CD4-positive, alpha-beta T cell treated with Interleukin-12 subunit alpha and Interleukin-12 subunit beta, for 1 hour (primary cell): ENCODE data around the gene PPP1R8.

Source experiments
- DNase-seq: peaks from one replicate; pipeline ENCODE4 v3.0.0-alpha.2; 2020

The PPP1R8 gene

GRCh38 chr1:27872802-27873551 lies 42.4 kb downstream of the PPP1R8 start:
- DNase-seq, result peak; percentile 33

GRCh38 chr1:27873671-27874384 lies 43.2 kb downstream of the PPP1R8 start:
- no peak for DNase-seq

- no peak for DNase-seq
Observed at GRCh38 chr1:27876341-27877114, 45.9 kb downstream of the PPP1R8 start.

- no peak for DNase-seq
Observed at GRCh38 chr1:27877115-27877416, 46.5 kb downstream of the PPP1R8 start.

GRCh38 chr1:27878039-27878438 lies 47.5 kb downstream of the PPP1R8 start:
- no peak for DNase-seq

- DNase-seq, result no peak
Observed at GRCh38 chr1:27878787-27879335, 48.3 kb downstream of the PPP1R8 start.

- no peak for DNase-seq
Observed at GRCh38 chr1:27879374-27880082, 48.9 kb downstream of the PPP1R8 start.

- no peak for DNase-seq
Observed at GRCh38 chr1:27882543-27882903, 51.9 kb downstream of the PPP1R8 start.

GRCh38 chr1:27883536-27883935 lies 53.0 kb downstream of the PPP1R8 start:
- no peak for DNase-seq

- no peak for DNase-seq
Observed at GRCh38 chr1:27884006-27884954, 53.7 kb downstream of the PPP1R8 start.

GRCh38 chr1:27885114-27885528 lies 54.5 kb downstream of the PPP1R8 start:
- DNase-seq, result no peak

GRCh38 chr1:27885621-27886352 lies 55.2 kb downstream of the PPP1R8 start:
- no peak for DNase-seq

- DNase-seq, result no peak
Observed at GRCh38 chr1:27886353-27886679, 55.7 kb downstream of the PPP1R8 start.

- DNase-seq, result no peak
Observed at GRCh38 chr1:27886744-27887143, 56.2 kb downstream of the PPP1R8 start.

GRCh38 chr1:27887215-27888021 lies 56.8 kb downstream of the PPP1R8 start:
- peak; percentile 74 for DNase-seq

GRCh38 chr1:27889506-27889905 lies 58.9 kb downstream of the PPP1R8 start:
- DNase-seq, result no peak

- peak; percentile 68 for DNase-seq
Observed at GRCh38 chr1:27891196-27891889, 60.8 kb downstream of the PPP1R8 start.

- no peak for DNase-seq
Observed at GRCh38 chr1:27894521-27894920, 63.9 kb downstream of the PPP1R8 start.
